Esophagus (tissue), 2 donors: ENCODE results near the gene PPM1E. TPM values are rescaled to one million over a fixed set of nuclear protein-coding genes. Genes with fewer than 3 reads are reported as not detected.
"Not testable (repeated sequence)": the region's sequence is repeated elsewhere in the genome, so short reads cannot be mapped to it uniquely, and the experiment has no call there.

Experiments
- H3K27ac ChIP-seq, 2 donors: one replicate each; pipeline ENCODE4 v1.5.1; 2013; ENCODE audit warnings: low read depth in 2 of 2, mild to moderate bottlenecking in 2 of 2, inconsistent platforms in 1 of 2, low read length in 1 of 2, moderate library complexity in 1 of 2
- H3K27me3 ChIP-seq, 2 donors: one replicate each; pipeline ENCODE4 v1.6.1; 2013; ENCODE audit warnings: low read length in 2 of 2, control low read depth in 1 of 2, mild to moderate bottlenecking in 1 of 2; ENCODE audit not compliant: insufficient read depth in 2 of 2, control insufficient read depth in 1 of 2
- H3K36me3 ChIP-seq, 2 donors: one replicate each; pipeline ENCODE4 v1.6.1; 2013; ENCODE audit warnings: low read length in 1 of 2; ENCODE audit not compliant: control insufficient read depth in 2 of 2, insufficient read depth in 2 of 2
- H3K4me1 ChIP-seq, 2 donors: one replicate each; pipeline ENCODE4 v1.6.1; 2013; ENCODE audit warnings: low read length in 1 of 2; ENCODE audit not compliant: control insufficient read depth in 2 of 2, insufficient read depth in 2 of 2
- H3K4me3 ChIP-seq, 2 donors: one replicate each; pipeline ENCODE4 v1.5.1; 2013; ENCODE audit warnings: low read length in 2 of 2, mild to moderate bottlenecking in 2 of 2, low read depth in 1 of 2, moderate library complexity in 1 of 2
- H3K9me3 ChIP-seq, 2 donors: one replicate each; pipeline ENCODE4 v1.6.1; 2013; ENCODE audit warnings: mild to moderate bottlenecking in 2 of 2, low read depth in 1 of 2, low read length in 1 of 2, moderate library complexity in 1 of 2; ENCODE audit not compliant: control insufficient read depth in 2 of 2, insufficient read depth in 1 of 2
- WGBS, 2 donors: extraction: QIAGEN DNeasy Blood & Tissue Kit; methylation state at CpG; one replicate each; pipeline ENCODE4 v1.1.7; 2013; 5-methylcytosine and 5-hydroxymethylcytosine counted together
- polyA plus RNA-seq, 2 donors: library from polyadenylated mRNA; stranded (reverse); fragments of 200-250 nt; gene quantifications; one replicate each; pipeline ENCODE4 v1.2.3, GENCODE V29; 2013
- donor health status: healthy with polysubstance abuse.
- donor health status: Bipolar disorder and iron deficiency.

The PPM1E gene
- polyA plus RNA-seq, 2 donors = 0.02 to 0.04 TPM

DNA sequence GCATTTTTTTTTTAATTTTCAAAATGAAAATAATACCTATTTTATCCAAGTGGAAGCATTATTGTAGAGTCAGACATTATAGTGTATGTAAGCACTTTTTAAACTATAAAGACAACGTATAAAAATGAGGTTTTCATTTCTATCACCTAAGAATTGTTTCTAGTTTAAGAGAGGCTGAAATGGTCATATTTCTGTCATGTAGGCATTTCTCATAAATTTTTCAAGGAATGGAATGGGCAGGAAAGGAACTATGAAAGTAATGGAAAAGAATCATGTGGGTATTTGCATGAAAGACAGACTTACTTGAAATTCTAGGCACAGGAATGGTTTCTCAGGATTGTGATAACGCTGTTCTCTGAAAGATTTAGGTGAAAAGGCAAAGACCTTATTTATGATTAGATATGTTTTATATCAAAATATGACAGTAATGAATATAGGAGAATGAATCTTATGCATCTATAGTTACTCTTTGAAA, 67.4 kb downstream of the PPM1E start:
- H3K27me3 ChIP-seq = no peaks in the 10 kb centered on the region
- no peak overlapping the region for H3K27ac ChIP-seq
- WGBS, 2 donors = 74 to 75% methylated on average over 2 of the region's 2 CpGs
- no peaks in the 10 kb centered on the region for H3K36me3 ChIP-seq
- no peak overlapping the region for H3K4me3 ChIP-seq
- H3K9me3 ChIP-seq = no peaks in the 10 kb centered on the region
- no peaks in the 10 kb centered on the region for H3K4me1 ChIP-seq

GRCh38 chr17:58829172-58829637, 73.6 kb downstream of the PPM1E start:
- WGBS, 2 donors = 79 to 87% methylated on average over 10 of the region's 10 CpGs
- Histone ChIP-seq H3K36me3 (no peaks in the 10 kb centered on the region), H3K27ac (no peak overlapping the region), H3K9me3 (peaks cover 0 to 3% of the 10 kb centered on the region in 2 donors), H3K27me3 (no peaks in the 10 kb centered on the region), H3K4me3 (no peak overlapping the region), H3K4me1 (no peaks in the 10 kb centered on the region)

GRCh38 chr17:58831780-58832179, 76.1 kb downstream of the PPM1E start:
- Histone ChIP-seq H3K36me3 (no peaks in the 10 kb centered on the region), H3K4me1 (no peaks in the 10 kb centered on the region), H3K27ac (no peak overlapping the region), H3K4me3 (no peak overlapping the region), H3K9me3 (peaks cover 0 to 3% of the 10 kb centered on the region in 2 donors), H3K27me3 (no peaks in the 10 kb centered on the region)
- 89 to 91% methylated on average over 1 of the region's 1 CpG for WGBS, 2 donors

GRCh38 chr17:58832514-58832913, 76.9 kb downstream of the PPM1E start:
- WGBS, 2 donors = 87 to 89% methylated on average over 3 of the region's 3 CpGs
- H3K36me3 ChIP-seq = no peaks in the 10 kb centered on the region
- no peak overlapping the region for H3K27ac ChIP-seq
- H3K4me1 ChIP-seq = no peaks in the 10 kb centered on the region
- peaks cover 0 to 3% of the 10 kb centered on the region in 2 donors for H3K9me3 ChIP-seq
- H3K4me3 ChIP-seq = no peak overlapping the region
- no peaks in the 10 kb centered on the region for H3K27me3 ChIP-seq

GRCh38 chr17:58837699-58838098, 82.0 kb downstream of the PPM1E start:
- Histone ChIP-seq H3K36me3 (no peaks in the 10 kb centered on the region), H3K27ac (no peak overlapping the region), H3K27me3 (no peaks in the 10 kb centered on the region), H3K4me3 (no peak overlapping the region), H3K4me1 (no peaks in the 10 kb centered on the region), H3K9me3 (no peaks in the 10 kb centered on the region)
- WGBS, 2 donors = 66 to 84% methylated on average over 5 of the region's 5 CpGs

GRCh38 chr17:58840820-58841612, 85.4 kb downstream of the PPM1E start:
- Histone ChIP-seq H3K27ac (no peak overlapping the region), H3K27me3 (no peaks in the 10 kb centered on the region), H3K4me3 (no peak overlapping the region), H3K36me3 (no peaks in the 10 kb centered on the region), H3K4me1 (no peaks in the 10 kb centered on the region), H3K9me3 (no peaks in the 10 kb centered on the region)
- WGBS, 2 donors = 55 to 58% methylated on average over 4 of the region's 4 CpGs

DNA sequence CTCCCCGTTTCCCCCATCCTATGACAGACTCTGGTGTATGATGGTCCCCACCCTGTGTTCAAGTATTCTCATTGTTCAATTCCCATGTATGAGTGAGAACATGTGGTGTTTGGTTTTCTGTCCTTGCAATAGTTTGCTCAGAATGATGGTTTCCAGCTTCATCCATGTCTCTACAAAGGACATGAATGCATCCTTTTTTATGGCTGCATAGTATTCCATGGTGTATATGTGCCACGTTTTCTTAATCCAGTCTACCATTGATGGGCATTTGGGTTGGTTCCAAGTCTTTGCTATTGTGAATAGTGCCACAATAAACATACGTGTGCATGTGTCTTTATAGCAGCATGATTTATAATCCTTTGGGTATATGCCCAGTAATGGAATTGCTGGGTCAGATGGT, 90.8 kb downstream of the PPM1E start:
- H3K27ac ChIP-seq, H3K4me1 ChIP-seq, H3K4me3 ChIP-seq, H3K36me3 ChIP-seq, H3K27me3 ChIP-seq, H3K9me3 ChIP-seq: not testable (repeated sequence)
- WGBS, 2 donors = 56 to 59% methylated on average over 2 to 3 of the region's 3 CpGs

- not testable (repeated sequence) for H3K27me3 ChIP-seq, H3K4me3 ChIP-seq, H3K9me3 ChIP-seq, H3K4me1 ChIP-seq, H3K27ac ChIP-seq, H3K36me3 ChIP-seq
- WGBS, 2 donors = 94 to 97% methylated on average over 2 of the region's 2 CpGs
Measured at GRCh38 chr17:58850106-58850505, 94.5 kb downstream of the PPM1E start.

DNA sequence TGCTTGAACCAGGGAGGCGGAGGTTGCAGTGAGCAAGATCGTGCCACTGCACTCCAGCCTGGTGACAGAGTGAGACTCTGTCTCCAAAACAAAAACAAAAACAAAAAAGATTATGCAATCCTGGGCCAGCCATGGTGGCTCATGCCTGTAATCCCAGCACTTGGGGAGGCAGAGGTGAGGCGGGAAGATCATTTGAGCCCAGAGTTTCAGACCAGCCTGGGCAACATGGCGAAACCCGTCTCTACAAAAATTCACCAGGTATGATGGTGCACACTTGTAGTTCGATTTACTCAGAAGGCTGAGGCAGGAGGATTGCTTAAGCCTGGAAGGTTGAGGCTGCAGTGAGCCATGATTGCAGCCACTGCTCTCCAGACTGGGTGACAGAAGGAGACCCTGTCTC, 109.6 kb downstream of the PPM1E start:
- Histone ChIP-seq H3K27ac (no peak overlapping the region), H3K4me3 (no peak overlapping the region), H3K9me3 (no peaks in the 10 kb centered on the region), H3K4me1 (no peaks in the 10 kb centered on the region), H3K36me3 (no peaks in the 10 kb centered on the region), H3K27me3 (no peaks in the 10 kb centered on the region)
- 89 to 90% methylated on average over 6 of the region's 6 CpGs for WGBS, 2 donors

GRCh38 chr17:58870747-58871146, 115.1 kb downstream of the PPM1E start:
- H3K4me3 ChIP-seq = no peak overlapping the region
- peaks cover 0 to 2% of the 10 kb centered on the region in 2 donors for H3K27me3 ChIP-seq
- H3K9me3 ChIP-seq = no peaks in the 10 kb centered on the region
- no peak overlapping the region for H3K27ac ChIP-seq
- H3K4me1 ChIP-seq = no peaks in the 10 kb centered on the region
- WGBS, 2 donors = 82 to 83% methylated on average over 4 of the region's 4 CpGs
- no peaks in the 10 kb centered on the region for H3K36me3 ChIP-seq
